NK-92 (cell line): ENCODE results near the gene ABCC4.

ENCODE experiments used
- DNase-seq: peaks from one replicate; lab custom pipeline; 2025; ENCODE audit not compliant: unreplicated experiment; lab: John Stamatoyannopoulos, UW

ABCC4 gene

DNA sequence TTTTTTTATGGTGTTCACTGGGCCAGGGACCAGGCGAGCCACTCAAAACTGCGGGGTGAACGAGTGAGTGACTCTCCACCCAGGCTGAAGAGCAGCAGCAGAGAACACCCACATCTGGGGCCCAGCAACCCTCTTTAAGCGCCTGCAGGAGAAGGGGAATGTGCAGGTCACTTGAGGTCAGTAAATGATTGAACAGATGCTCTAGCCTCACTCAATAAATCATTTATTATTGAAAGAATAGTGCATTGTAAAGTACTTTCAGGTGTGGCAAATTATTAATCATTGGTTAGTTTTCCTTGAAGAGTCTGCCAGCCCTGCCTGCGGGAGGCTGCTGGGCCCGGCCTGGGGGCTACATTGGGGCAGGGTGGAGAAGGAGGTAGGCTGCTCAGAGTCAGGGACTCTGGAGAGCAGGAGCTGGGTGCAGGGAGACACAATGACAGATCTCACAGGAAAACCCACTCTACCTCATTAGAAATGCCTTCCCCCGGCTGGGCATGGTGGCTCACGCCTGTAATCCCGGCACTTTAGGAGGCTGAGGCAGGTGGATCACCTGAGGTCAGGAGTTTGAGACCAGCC lies 42.5 kb downstream of the ABCC4 start:
- no peak for DNase-seq

DNA sequence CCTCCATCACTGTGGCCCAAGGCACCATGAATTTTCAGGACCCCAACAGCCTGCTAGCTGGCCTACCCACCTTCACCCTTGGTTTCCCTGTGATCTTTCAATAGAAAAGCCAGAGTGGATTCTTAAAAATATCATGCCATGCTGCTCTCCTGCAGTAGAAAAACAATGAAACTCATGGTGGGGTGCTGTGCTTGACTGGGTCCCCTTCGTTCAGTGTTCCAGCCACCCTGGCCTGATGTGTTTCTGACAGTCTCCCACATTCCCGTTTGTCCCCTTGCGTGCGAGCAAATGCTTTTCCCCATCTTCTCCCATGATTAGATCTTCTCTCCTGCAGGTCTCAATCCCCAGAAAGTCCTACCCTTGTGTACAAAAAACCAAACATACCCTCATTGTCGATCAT lies 43.2 kb downstream of the ABCC4 start:
- DNase-seq, result no peak

DNA sequence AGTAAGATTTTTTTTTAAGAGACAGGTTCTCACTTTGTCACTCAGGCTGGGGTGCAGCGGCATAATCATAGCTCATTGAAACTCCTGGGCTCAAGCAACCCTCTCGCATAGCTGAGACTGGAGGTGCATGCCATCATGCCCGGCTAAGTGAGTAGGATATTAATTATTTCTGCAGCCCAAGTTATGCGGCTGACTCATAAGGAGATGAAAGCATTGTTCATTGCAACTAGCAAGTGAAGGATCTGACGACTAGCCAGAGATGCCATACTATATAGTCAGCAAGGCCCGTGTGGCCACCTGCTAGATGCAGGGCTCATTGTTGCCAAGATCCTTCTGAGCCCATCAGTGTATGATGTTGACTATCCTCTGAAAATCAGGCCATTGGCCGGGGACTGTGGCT lies 45.2 kb downstream of the ABCC4 start:
- no peak for DNase-seq

DNA sequence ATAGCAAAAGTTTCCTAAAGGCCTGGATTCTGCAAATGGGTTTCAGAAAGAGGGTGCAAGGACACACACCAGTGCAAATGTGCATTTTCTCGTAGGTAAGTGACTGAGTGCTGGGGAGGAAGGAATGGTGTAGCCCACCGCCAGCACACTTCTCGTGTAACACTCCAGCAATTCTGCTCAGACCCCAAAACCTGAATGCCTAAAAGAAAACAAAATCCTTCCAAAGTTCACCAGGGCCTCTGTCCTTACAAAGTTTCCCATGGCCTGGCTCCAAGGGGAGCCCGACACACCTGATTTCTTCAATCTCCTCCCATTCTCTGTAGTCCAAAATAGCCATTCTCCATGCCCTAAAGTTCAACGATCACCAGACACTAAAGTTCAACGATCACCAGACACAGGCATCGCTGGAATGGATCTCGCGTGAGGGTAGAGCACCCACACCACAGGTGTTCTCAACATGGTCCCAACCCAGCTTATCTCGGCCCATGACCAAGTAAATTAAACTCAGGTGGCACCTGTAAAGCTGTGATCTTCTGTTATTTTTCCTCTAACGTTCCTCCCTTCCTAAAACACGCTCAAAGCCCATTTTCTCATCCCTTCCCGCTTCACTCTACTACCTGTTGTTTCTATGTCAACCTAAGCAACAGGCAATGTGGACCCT lies 46.0 kb downstream of the ABCC4 start:
- DNase-seq, result no peak

DNA sequence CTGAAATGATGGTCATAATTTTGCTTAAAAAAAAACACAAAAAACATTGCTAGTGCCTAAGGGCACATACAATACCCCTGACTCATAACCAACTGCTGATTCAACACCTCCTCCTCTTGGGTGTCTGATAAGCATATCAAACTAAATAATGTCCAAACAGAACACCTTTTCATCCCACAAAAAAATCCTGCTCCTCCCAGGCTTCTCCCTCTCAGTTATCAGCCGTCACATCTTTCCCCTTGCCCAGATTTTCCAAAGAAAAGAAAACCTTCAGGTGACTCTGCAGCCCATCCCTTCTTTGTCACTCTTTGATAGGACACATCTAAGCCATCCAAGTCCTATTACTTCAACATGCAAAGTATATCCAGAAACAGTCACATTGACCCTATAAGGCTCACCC lies 46.9 kb downstream of the ABCC4 start:
- no peak for DNase-seq

DNA sequence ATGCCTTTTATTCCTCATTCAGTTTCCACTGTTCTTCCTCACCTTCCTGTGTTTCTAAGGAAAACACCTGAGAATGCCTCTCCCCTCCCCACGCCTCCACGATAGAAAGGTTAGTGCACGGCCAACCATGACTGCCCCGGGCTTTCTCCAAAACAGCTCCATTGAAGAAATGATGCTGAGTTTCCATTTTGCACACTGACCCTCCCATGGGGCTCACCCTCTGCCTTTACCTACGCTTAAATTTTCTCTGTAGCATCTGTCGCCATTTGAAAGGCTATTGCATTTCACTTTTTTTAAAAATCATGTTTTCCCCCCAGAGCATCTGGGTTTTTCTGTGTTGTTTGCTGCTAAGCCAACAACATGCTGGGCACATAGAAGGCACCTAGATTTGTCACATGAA lies 48.2 kb downstream of the ABCC4 start:
- no peak for DNase-seq

DNA sequence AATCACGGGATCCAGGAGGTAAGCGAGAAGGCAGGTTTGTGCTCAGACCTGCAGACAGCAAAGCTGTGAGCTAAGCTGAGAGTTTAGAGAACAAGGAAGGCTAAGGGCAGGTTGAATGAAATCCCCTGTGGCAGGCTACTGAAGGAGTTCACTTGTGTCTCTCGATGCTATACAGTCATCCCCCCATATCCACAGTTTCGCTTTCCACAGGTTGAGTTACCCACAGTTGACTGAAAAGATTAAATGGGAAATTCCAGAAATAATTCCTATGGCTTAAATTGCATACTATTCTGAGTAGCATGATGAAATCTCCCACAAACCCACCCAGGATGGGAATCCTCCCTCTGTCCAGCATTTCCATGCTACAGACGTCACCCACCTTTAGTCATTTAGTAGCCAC lies 49.6 kb downstream of the ABCC4 start:
- no peak for DNase-seq

DNA sequence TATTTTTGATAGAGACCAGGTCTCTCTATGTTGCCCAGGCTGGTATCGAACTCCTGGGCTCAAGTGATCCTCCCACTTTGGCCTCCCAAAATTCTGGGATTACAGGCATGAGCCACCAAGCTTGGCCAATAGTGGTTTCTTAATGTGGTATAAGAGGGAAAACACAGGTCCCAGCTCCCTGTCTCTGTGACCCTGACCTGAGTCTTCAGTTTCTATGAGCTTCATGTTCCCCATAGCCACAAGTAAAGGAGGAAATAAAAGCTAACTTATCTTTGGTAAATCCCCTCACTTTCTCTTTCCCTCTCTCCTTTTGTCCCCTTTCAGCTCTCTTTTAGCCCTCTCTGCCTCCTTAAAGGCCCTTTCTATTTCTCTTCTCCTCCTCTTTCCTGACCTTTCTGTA lies 50.3 kb downstream of the ABCC4 start:
- DNase-seq, result no peak

DNA sequence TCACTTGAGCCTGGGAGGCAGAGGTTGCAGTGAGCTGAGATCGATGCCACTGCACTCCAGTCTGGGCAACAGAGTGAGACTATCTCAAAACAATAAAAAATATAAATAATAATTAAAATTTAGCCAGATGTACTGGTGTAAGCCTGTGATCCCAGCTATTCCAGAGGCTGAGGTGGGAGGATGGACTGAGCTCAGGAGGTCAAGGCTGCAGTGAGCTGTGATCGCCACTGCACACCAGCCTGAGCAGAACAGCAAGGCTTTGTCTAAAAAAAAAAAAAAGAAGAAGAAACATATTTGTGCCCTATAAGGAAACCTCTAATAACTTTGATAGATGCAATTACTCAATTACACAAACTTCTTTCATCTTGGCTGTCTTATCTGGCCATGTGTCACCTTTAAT lies 52.3 kb downstream of the ABCC4 start:
- no peak for DNase-seq

DNA sequence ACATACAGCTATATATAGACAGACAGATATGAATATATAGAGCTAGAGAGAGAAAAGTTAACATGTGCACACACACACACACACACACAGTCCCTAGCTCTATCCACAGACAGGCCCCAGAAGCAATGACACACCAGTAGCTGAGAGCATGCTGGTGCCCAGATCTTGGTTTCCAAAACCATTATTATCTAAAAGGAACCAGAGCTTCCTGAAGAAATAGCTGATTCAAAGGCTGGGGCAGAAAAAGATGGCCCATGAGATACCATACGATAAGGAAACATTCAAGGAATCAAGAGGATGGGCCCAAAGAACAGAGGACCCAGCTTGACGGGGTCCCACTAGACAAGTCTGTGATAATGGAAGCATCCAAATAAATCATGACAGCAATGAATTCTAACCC lies 53.4 kb downstream of the ABCC4 start:
- no peak for DNase-seq

DNA sequence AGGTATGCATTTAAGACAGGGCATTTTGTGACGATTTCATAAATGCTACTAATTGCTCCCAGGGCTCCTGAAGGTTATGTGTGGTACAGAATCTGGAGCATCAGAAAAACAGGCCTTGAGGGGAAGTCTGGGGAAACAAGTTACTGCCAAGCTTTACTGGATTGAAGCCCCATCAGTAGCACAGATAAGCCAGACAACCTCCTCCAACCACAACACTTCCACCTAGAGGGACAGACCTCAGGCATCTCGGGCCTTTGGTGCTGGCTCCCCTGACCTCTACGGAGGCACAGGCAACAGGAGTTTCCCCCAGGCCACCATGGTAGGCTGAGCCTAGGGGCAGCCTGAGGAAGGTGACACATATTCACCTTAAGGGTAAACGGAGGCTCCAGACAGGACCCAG lies 54.1 kb downstream of the ABCC4 start:
- DNase-seq, result no peak

DNA sequence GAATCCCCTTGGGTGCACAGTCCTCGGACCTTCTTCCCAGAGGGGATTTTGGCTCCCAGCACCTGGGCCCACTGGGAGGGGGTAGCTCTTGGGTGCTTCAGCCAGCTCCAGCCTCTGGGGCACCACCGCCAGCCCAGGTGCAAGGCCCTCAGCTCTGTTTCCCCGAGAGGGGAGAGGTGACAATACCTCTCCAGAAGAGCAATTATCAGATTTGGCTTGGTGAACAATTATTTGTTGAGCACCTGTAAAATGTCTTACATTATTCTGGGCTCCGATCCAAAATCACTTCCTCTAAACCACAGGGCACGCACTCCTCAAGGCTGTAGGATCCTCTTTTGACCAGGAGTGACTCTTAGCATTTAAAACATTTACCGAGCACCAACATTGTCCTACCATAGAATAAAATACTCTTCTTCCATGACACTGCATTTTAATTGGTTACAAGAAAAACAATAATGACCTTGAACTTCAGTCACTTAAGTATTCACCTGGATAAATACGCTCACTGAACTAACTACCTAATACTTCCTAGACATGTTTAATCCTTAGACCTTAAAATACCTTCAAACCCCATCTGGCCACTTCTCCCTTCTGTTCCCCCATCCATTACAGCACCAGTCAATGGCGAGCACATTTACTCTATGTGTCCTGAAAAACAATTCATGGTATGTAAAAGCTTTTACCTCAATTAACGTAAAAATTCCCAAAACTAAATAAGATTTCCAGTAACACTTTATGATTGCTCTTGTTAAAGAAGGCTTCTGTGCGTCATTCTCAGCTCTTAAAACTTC lies 54.8 kb downstream of the ABCC4 start:
- no peak for DNase-seq

DNA sequence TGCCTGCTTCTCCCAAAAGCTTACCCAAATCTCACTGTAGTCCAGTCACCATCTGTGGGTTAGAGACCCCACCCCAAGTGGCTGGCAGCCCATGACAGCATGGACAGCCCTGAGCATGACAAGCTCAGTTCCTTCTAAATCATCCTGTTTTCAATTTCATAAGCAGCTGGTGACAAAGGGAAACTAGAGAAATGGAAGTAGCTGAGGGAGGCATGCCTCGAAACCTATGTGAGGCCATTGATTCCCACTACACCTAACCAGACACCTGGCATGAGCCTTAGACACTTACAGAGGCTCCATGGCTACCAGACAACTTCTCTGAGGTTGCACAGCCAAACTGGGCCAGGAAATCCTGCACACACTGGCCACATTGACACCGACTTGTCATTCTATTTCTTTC lies 56.2 kb downstream of the ABCC4 start:
- DNase-seq, result no peak

DNA sequence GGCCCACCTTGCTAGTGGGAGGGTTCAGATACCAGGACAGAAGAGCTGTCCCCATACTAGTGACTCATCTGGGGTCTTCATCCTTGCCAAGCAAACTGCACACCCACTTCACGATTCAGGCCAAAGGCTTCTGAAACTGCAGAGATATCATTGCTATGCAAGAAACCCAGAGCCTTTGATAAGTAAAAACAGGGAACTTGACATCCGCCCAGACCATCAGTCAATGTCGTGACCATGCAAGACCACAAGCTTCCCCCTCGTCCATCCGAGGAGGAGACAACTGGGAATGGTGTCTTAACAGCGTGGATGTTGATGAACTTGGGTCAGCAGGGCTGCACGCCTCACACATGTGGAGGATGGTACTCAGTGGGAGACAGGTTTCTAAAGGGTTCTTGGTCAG lies 58.0 kb downstream of the ABCC4 start:
- DNase-seq, result no peak

DNA sequence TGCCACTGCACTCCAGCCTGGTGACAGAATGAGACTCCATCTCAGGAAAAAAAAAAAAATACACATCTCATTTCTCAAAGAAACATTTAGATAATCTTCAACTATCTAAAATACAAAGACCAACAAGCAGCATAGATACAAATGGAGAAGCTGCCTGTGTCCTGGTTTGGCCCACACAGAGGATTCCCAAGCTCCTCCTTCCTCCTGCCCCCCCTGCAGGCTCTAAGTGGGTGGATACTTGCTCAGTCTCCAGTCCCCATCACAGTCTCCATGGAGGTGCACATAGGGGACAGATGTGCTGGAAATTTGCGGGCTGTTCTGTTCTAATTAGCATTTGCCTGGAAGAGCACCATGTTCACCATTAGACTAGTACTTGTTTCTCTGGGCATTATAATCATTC lies 59.9 kb downstream of the ABCC4 start:
- no peak for DNase-seq

DNA sequence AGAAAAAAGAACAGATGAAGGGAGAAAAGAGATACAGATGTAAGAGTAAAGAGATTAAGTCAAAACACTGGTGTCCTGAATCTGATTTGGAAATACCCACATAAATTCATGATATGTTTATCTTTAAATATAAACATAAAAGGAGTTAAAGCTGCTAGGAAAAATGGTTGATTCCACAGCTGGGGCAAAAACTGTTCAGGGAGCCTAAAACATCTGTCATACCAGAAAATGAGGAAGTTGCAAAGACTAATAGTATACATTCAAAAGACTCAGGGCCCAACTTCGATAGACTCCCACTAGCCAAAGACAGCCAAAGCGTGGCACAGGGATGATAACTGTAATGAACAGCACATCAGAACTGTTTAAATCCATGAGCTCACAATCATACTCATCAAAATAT lies 62.0 kb downstream of the ABCC4 start:
- DNase-seq, result no peak

DNA sequence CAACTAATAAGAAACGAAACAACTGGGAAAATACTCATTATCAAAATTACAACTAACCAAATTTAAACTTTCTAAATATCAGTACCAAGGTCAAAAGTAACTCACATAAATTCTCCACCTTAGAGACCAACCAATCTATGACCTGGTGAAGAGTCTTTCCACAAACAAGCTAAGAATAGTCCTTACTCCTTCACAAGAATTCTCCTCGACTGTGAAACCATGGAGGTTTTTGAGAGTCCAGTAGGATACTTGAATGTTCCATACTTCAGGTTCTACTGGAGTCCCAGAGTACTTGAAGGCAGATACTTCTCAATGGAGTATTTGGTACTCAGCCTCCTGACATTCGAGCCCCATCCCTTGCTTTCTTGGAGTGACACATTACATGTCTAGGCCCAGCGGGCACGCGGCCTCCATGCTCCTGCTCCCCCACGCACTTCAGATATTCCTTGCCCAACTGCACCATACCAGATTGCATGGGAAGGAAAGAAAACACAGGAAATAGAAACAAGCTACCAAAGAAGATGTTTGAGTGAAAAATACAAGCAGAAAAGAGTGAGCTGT lies 63.9 kb downstream of the ABCC4 start:
- no peak for DNase-seq

DNA sequence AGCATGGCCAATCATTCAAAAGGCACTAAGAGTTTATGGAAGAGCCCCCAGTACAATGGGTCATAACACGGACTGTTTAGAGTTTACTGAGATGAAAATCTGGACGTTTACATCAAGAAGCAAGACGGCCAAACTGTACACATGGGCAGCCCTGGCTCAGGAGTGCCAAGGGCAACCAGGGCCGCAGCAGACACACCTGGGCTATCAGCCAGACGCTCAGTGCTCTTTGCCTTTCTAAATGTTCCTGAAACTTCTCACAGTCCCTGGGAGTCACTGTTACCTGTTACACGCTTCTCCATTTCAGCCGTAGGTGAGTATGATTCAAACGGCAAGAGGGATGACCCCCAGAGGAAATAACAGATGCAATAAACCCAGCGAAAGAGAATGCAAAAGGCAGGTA lies 64.5 kb downstream of the ABCC4 start:
- no peak for DNase-seq

DNA sequence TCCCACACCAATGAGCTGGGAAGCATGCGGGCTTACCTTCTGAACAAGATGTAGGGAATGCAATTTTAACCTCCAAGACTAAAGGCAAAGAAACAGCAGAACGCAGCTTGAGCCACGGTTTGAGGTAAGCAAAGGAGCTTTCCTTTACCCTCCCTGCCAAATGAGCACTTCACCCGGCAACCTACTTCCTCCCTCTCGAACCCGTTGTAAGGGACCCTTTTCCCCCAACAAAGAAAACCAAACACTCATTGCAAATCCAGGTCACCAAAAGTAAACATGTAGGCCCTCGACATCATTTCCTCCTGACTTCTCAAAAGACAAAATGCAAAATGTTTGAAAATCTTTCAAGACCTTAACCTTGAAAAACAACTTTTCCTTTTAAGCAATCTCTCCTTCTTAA lies 65.3 kb downstream of the ABCC4 start:
- no peak for DNase-seq

DNA sequence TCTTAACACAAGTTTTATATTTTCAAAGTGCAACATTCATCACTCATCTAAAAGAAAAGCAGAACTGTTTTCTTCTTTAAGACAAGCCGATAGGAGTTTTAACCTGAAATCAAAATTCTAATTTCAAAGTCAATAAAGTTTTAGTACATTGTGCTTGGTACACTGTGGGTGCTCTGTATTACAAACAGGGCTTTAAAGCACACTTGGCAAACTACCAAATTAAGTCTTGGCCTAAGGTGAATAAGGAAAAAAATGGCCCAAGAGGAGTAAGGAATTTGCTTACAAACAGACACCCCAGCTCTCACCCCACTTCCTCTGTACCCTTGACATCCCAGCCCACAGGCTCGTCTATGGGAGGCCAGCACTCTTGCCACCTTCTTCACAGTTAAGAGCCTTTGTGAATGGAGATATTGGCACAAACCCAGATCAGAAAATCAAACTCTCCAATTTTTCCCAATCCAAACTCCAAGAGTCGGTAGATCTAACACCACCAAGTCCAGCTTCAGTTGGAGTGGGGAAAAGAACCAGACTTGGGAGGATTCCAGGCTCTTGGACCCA lies 66.0 kb downstream of the ABCC4 start:
- no peak for DNase-seq

DNA sequence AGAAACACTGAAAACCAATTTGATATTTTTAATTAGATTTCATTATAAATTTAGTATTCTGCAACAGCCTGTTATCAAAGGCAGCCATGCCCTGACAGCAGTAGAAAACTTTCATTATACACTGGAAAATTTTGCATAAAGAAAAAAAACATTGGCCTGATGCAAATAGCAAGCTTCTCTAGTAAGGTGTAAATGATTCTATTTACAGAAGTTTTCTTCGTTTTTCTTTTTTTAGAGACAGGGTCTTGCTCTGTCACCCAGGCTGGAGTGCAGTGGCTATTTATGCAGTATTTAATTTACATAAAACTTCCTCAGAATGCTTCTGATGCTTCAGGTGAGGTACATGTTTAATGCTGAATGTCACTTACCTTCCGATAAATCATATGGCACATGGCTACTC lies 67.0 kb downstream of the ABCC4 start:
- DNase-seq, result no peak

DNA sequence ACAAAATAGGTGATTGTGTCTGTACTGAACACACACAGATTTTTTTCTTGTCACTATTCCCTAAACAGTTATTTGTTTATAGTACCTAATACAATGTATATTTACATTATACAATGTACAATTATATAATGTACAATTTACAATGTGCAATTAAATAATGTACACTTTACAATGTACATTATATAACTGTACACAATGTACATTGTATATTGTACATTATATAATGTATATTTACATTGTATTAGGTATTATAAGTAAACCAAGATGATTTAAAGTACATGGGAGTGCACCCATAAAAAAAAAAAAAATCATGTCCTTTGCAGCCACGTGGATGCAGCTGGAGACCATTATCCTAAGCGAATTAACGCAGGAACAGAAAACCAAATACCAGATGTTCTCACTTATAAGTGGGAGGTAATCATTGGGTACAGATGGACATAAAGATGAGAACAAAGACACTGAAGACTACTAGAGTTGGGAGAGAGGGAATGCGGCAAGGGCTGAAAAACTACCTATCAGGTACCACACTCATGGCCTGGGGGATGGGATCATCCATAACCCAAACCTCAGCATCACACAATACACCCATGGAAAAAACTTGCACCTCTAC lies 68.1 kb downstream of the ABCC4 start:
- DNase-seq, result no peak
